GM18858 (cell line): Measurements from ENCODE around the gene MGRN1.
"Not testable (repeated sequence)": the region's sequence is repeated elsewhere in the genome, so short reads cannot be mapped to it uniquely, and the experiment has no call there.

Experiments used
- ATAC-seq: cut with Tn5 transposase; IDR thresholded peaks from one replicate; pipeline ENCODE4 v1.9.1; 2021; ENCODE audit not compliant: unreplicated experiment

MGRN1 gene

DNA sequence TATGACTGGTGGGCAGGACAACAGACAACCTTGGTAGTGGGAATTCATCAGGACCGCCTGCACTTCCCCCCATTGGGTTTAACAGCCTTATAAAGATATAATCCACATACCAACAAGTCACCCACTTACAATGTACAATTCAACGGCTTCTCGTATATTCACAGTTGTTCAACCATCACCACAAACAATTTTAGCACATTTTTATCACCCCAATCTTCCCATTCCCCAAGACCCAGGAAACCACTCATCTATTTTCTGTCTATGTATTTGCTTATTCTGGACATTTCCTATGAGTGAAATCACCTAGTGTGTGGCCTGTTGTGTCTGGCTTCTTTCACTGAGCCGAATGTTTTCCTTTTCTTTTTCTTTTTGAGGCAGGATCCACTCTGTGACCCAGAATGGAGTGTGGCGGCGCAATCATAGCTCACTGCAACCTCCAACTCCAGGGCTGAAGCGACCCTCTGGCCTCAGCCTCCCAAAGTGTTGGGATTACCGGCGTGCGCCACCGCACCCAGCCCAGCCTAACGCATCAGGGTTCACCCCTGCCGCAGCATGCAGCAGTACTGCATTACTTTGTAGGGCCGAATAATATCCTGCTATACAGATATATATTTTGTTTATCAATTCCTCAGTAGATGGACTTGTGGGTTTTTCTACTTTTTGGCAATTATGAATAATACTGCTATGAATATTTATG, 98.6 kb downstream of the MGRN1 start:
- ATAC-seq, result no peak

DNA sequence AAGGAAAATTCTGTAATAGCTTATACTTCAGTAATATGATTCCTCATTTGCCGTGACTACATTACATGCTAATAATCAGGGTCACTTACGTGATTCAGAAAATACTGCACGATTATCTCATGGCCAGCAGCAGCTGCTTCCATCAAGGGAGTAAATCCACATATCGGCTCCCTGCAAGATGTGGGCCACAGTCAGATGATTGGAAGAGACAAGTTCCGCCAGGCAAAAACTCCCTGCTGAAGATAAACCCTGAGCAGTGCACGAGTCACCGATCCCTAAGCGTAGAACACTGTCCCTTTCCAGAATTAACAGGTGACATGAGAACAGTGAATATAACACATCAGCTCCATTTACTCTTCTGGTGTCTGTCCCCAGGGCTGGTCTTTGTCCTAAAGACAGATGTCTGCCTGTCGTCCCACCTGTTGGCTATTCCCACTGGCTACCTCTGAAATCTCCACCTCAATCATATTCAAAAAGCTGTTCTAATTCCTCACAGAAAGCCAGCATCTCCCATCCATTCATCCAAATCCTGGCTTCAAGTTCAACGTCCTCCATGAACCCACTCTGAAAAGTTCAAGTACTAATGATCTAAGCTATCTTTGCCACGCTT, 100.1 kb downstream of the MGRN1 start:
- no peak for ATAC-seq

DNA sequence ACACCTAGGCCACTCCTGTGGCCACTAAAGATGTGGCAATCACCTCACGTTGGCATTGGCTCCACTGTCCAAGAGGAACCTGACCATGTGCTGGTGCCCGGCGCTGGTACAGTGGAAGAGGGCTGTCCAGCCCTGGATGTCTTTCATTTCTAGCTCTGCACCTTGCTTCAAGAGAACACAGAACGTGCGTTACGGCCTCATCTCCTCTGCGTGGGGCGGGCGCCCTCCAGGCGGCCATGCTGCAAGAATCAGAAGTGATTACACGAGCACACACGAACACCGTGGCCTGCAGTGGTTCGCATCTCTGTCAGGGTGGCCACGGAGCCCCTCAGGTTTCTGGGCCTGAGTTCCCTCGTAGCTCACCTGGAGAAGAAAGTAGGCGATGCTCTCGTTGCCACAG, 102.0 kb downstream of the MGRN1 start:
- no peak for ATAC-seq

DNA sequence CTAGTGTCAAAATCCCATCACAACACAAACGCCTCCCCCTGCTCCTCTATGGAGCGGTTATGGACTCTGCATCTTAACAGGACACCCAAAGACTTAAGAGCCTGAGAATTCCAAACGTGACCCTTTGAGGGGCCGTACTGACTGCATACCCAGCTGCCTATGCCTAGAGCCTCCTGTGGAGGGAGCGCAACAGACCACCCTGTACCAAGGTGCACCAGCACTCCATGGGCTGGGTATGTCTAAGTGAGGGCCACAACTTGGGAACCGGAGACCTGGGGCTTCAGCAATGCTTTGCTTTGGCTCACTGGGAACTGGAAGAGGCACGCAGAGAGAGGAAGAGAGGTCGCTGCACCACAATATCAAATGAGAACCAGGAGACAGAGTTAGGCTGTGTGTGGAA, 104.0 kb downstream of the MGRN1 start:
- no peak for ATAC-seq

DNA sequence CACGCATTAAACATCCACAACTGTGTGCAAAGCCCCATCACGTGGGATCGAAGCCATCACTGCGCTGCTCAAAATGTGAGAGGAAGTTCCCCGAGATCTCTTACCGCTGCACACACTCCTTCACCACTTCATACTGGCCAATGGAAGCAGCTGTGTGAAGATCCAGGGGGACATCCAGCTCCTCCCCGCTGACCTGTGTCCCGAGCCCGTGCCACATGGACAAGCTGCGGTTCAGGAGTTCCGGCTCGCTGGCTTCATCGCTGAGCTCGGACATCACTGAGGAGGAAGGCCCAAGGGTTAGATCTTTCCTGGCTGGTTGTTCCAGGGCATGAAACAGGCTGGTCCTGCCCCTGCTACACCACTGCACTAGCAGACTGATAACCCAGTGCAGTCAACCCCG, 105.2 kb downstream of the MGRN1 start:
- ATAC-seq, result no peak

DNA sequence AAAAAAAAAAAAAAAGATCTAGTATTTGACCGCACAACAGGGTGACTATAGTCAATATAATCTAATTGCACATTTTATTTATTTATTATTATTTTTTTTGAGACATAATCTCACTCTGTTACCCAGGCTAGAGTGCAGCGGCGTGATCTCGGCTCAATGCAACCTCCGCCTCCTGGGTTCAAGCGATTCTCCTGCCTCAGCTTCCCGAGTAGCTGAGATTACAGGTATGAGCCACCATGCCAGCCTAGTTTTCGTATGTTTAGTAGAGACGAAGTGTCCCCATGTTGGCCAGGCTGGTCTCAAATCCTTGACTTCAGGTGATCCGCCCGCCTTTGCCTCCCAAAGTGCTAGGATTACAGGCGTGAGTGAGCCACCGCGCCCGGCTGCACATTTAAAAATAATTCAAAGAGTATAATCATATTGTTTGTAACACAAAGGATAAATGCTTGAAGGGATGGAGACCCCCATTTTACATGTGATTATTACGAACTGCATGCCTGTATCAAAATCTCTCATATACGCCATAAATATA, 108.7 kb downstream of the MGRN1 start:
- ATAC-seq, result no peak

DNA sequence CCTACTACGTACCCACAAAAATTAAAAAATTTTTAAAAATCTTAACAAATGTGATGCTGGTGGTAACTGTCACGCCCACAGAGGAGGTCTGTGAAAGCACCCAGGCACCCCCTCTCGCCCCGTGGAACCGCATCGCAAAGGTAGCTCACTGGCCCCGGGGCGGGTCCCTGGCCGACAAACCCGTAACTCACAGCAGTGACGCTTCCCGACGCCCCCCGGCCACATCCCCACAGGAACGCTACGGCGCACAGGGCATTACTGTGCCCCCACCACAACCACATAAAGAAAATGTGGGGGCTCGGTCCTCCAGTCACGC, 109.1 kb downstream of the MGRN1 start:
- ATAC-seq, result no peak

DNA sequence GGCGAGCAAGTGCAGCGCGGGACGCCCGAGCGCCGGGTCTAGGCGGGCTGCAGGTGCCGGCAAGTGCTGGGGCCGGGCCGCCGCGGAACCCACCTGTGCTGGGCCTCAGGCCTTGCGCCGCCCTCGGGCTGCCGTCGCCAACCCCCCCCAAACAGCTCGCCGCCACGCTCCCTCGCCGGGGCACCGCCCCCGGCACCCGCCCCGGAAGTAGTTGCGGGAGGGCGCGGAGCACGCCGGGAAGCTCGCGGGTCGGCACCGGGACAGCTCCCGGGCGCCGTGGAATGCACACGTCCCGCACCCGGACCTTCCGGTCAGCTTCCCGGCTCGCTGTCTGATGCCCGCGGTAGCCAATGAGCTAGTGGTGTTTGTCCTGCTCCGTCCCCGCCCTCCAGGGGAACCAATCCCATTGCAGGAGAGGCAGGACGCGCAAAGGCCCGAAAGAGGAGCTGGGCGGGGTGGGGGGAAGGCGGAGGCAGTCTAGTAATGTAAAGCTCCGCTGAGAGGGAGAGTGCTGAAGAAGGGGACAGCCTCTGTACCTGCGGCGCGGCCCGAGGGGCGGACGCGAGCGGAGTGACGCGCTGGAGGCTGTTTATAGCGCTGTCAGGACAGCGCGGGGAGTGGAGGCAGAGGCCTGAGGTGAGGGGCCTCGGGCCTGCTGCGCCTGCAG, 109.6 kb downstream of the MGRN1 start, which contains the start of the genes ANKS3 and DNAAF8:
Gene ANKS3, minus strand, starts transcription at position 209 of the 667 bp plus-strand sequence. CDS start 4,122 bp downstream, outside the sequence.
Gene DNAAF8, plus strand, starts transcription at position 475 of the 667 bp plus-strand sequence. CDS start 1,978 bp downstream, outside the sequence.
- ATAC-seq, result peak; percentile 74

DNA sequence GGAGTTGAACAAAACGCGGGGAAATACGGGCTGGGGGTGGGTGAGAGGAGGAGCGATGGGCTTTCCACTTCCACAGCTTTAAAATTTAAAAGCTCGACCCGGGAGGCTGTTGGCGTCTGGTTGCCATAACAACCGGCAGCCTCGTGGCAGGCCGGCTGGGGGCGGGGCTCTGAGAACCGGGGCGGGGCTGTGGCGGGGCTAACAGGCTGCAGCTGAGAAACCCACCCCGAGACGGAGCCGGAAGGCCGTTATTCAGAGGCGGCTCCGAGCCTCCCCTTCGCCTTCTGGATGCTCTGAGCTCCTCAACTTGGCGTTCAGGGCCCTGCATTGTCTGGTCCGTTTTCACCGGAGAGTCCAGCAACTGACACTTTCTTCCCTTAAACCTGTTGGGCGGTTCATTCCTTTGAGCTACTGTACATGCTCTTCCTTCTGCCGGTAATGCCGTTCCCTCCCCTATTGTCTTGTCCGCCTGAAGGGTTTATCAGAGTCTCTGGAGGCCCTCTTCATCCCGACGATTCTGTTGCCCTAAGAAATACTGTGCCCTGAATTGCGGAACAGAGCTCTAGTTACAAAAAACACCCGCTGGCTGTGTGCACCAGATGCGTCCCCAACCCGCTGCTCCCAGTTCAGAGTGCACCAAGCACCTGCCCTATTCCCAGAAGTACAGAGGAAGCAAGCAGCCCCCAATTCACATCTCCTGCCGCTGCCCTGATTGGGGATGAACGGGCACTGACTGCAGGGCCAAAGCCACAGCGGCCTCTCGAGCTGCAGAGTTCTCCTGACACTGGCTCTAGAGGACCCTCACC, 110.3 kb downstream of the MGRN1 start:
- ATAC-seq, result peak; percentile 37

DNA sequence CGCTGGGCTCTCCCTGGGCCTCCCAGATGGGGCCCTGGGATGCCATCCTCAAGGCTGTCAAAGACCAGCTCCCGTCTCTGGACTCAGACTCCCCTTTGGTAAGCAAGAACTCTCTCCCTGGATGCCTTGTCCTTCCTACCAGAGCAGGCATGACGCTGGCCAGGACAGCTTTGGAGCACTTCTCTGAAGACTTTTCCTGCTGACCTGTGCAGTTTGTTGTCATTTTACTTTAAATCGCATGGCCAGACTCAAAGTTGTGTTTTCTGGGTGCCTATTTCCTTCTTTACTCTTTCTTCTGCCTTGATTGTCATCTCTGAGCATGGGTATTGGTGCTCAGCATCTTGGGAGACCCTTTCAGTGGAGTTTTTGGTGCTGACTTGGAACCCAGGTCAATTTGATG, 111.9 kb downstream of the MGRN1 start:
- no peak for ATAC-seq

DNA sequence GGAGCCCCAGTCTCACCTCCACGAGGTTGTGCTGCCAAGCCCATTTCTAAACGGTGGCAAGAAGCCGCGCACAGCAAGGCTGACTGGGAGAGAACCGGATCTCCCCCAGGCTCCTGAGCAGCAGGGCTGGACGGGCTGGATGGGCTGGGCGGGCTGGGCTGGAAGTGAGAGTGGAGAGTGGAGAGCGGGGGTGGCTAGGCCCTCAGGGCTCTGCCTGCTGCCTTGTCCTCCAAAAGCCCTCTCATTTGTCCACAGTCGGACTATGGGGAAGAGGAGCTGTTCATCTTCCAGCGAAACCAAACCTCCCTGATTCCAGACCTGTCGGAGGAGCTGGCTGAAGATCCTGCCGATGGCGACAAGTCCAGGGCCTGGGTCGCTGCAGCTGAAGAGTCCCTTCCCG, 112.9 kb downstream of the MGRN1 start:
- ATAC-seq, result no peak

DNA sequence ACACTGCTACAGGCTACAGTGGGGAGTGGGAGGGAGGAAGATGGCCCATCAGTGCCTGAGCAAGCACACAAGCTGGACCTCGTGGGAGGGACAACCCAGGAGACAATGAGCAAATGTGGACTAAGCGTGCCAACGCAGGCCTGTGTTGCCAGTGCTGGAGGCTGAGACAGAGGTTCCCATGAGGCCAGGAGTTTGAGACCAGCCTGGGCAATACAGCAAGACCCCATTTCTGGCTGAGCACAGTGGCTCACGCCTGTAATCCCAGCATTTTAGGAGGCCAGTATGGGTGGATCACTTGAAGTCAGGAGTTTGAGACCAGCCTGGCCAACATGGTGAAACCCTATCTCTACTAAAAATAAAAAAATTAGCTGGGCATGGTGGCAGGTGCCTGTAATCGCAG, 113.7 kb downstream of the MGRN1 start:
- not testable (repeated sequence) for ATAC-seq
